KMS-11 (cell line): Measurements from ENCODE around the gene LITAF.

Experiments used
- H2AFZ ChIP-seq: fragments of 200-600 bp; sonication (generic); 2 replicates; pipeline ENCODE4 v1.6.1; 2016; ENCODE audit warnings: antibody characterized with exemption, mixed run types, low read depth
- H3K27ac ChIP-seq: fragments of 200-600 bp; sonication (generic); 2 replicates; pipeline ENCODE4 v1.6.1; 2016; ENCODE audit warnings: mild to moderate bottlenecking, mixed run types
- H3K27me3 ChIP-seq: fragments of 200-600 bp; sonication (generic); 2 replicates; pipeline ENCODE4 v1.6.1; 2017; ENCODE audit warnings: mild to moderate bottlenecking, low read depth, mixed run types, moderate library complexity; ENCODE audit not compliant: insufficient read depth
- H3K36me3 ChIP-seq: fragments of 200-600 bp; sonication (generic); 2 replicates; pipeline ENCODE4 v1.6.1; 2017; ENCODE audit warnings: mild to moderate bottlenecking, mixed run types; ENCODE audit not compliant: insufficient read depth
- H3K4me1 ChIP-seq: fragments of 200-600 bp; sonication (generic); 2 replicates; pipeline ENCODE4 v1.6.1; 2016; ENCODE audit warnings: mild to moderate bottlenecking, low read depth, mixed run types; ENCODE audit not compliant: poor library complexity, severe bottlenecking
- H3K4me2 ChIP-seq: fragments of 200-600 bp; sonication (generic); 2 replicates; pipeline ENCODE4 v1.7.0; 2016; ENCODE audit warnings: mild to moderate bottlenecking, mixed run types
- H3K4me3 ChIP-seq: fragments of 200-600 bp; sonication (generic); IDR thresholded peaks from 2 replicates; pipeline ENCODE4 v1.6.1; 2017; ENCODE audit warnings: low read depth, low read length, mixed read lengths; ENCODE audit not compliant: insufficient read depth
- H3K79me2 ChIP-seq: fragments of 200-600 bp; sonication (generic); 2 replicates; pipeline ENCODE4 v1.6.1; 2016; ENCODE audit warnings: low read depth, mixed run types; ENCODE audit not compliant: insufficient read depth
- H3K9ac ChIP-seq: fragments of 200-600 bp; sonication (generic); 2 replicates; pipeline ENCODE4 v1.6.1; 2016; ENCODE audit warnings: mild to moderate bottlenecking, mixed run types
- H4K20me1 ChIP-seq: fragments of 200-600 bp; sonication (generic); 2 replicates; pipeline ENCODE4 v1.6.1; 2016; ENCODE audit warnings: mild to moderate bottlenecking, mixed run types; ENCODE audit not compliant: insufficient read depth
- CTCF ChIP-seq: fragments of 200-600 bp; sonication (generic); conservative IDR thresholded peaks from 2 replicates; pipeline ENCODE4 v1.6.1; 2017; ENCODE audit warnings: low read depth, mild to moderate bottlenecking, antibody characterized with exemption, low read length, moderate library complexity, mixed read lengths

The LITAF gene

GRCh38 chr16:11613381-11614303, 26.9 kb upstream of the LITAF start:
- Histone ChIP-seq H2AFZ (no peak overlapping the region), H3K4me3 (no peak overlapping the region), H3K4me1 (peaks cover 12% of the 10 kb centered on the region), H3K4me2 (no peak overlapping the region), H4K20me1 (no peaks in the 10 kb centered on the region), H3K79me2 (no peaks in the 10 kb centered on the region), H3K9ac (no peak overlapping the region), H3K36me3 (no peaks in the 10 kb centered on the region), H3K27me3 (no peaks in the 10 kb centered on the region; the same call in 1 of the 2 replicates), H3K27ac (no peak overlapping the region)
- no peak for TF ChIP-seq CTCF

- Histone ChIP-seq H4K20me1 (no peaks in the 10 kb centered on the region), H3K27ac (no peak overlapping the region), H3K4me1 (peaks cover 8% of the 10 kb centered on the region), H3K4me2 (no peak overlapping the region), H3K9ac (no peak overlapping the region), H3K4me3 (no peak overlapping the region), H3K36me3 (no peaks in the 10 kb centered on the region), H3K27me3 (no peaks in the 10 kb centered on the region; the same call in 1 of the 2 replicates), H3K79me2 (no peaks in the 10 kb centered on the region), H2AFZ (no peak overlapping the region)
- no peak for TF ChIP-seq CTCF
Measured at GRCh38 chr16:11612665-11613025, 25.9 kb upstream of the LITAF start.

- no peak for TF ChIP-seq CTCF
- peaks cover 8% of the 10 kb centered on the region for H3K4me1 ChIP-seq
- no peak overlapping the region for H3K27ac ChIP-seq
- H3K4me2 ChIP-seq: no peak overlapping the region
- H3K9ac ChIP-seq: no peak overlapping the region
- H3K36me3 ChIP-seq: no peaks in the 10 kb centered on the region
- H2AFZ ChIP-seq: no peak overlapping the region
- H3K4me3 ChIP-seq: no peak overlapping the region
- H4K20me1 ChIP-seq: no peaks in the 10 kb centered on the region
- no peaks in the 10 kb centered on the region; the same call in 1 of the 2 replicates for H3K27me3 ChIP-seq
- no peaks in the 10 kb centered on the region for H3K79me2 ChIP-seq
Measured at GRCh38 chr16:11611871-11612664, 25.3 kb upstream of the LITAF start.

- Histone ChIP-seq H3K79me2 (no peaks in the 10 kb centered on the region), H3K4me3 (no peak overlapping the region), H3K27me3 (no peaks in the 10 kb centered on the region; the same call in 1 of the 2 replicates), H2AFZ (no peak overlapping the region), H3K27ac (no peak overlapping the region), H3K36me3 (no peaks in the 10 kb centered on the region), H3K4me1 (peaks cover 8% of the 10 kb centered on the region), H3K4me2 (no peak overlapping the region), H3K9ac (no peak overlapping the region), H4K20me1 (no peaks in the 10 kb centered on the region)
- TF ChIP-seq CTCF: no peak
Measured at GRCh38 chr16:11610580-11610979, 23.9 kb upstream of the LITAF start.
